Middle frontal gyrus (tissue), 1 donor: ENCODE data around the gene UBE2L6.

Source experiments
- DNase-seq: peaks from one replicate; pipeline ENCODE4 v3.0.0-alpha.2; 2015; ENCODE audit warnings: low spot score; ENCODE audit errors: extremely low spot score

UBE2L6 gene

DNA sequence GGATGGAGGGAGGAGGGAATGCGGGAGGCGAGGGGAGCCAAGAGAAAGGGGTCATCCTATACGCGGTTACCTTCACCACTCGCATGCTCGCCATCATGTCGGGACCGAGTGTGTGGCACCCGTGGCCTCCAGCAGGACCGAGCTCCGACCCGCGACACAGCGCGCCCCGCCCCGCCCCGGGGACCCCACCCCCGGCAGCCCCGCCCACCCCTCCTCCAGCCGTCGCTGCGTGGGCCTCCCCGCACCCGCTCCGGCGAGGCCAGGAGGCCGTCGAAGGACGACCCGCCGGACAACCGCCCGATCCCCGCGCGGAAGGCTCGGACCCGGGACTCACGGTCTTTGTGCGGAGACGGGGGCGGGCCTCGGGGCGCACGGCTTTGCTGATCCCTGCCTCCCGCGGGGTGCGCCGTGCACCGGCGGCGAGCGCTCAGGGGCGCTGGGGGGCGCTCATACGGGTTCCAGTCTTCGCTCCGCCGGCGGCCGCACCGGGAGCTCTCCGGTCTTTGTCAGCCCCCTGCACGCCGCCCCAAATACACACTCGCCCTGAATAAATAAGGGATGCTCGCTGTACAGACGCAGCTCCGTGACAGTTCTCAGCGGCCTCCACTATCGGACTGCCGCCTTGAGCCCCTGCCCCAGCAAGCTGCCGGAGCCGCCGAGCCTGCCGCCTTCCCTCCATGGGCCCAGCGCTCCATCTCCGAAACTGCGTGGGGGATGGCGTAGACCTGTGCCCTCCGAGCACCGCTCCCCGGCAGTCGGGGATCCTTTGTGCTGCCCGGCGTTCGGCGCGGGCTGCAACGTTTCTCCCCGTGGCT lies at the start of gene UBE2L6:
Gene UBE2L6, minus strand, starts transcription at position 158 of the 815 bp plus-strand sequence. Its CDS starts 61 bp downstream, at position 97.
- DNase-seq: peak; percentile 35

DNA sequence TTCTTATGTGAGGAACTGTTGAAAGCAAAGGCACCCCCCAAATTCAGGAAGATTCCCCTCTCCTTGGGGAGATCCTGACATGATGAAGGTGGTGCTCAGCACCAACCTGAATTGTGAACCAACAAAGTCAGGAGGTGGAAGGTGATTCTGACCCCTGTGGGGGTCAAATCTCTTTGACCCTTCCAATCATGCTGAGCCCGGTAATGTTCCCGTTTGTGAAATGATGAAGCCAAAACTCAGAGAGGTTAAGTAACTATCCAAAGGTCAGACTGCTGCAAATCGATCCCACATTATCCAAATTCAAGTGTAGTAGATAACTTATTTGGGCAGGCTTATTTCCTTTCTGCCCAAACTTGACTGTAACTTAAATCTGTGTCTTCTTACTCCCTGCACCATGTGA lies 49.1 kb upstream of the UBE2L6 start:
- DNase-seq: no peak

DNA sequence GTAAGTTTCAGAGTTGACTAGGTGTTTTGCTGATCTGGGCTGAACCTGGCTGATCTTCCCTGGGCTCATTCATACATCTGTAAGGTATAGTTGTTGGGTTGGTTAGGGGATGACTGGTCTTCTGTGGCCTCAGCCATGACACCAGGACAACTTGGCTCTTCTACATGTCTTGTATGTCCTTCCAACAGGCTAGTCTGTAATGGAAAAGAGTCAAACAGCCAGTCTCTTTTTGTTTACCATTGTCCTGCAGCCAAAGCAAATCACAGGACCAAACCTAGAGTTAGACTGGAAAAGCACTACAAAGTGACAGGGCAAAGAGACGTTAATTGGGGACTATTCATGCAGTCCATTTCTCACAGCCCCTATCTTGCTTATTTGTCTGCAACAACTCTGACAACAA lies 47.8 kb upstream of the UBE2L6 start:
- no peak for DNase-seq

DNA sequence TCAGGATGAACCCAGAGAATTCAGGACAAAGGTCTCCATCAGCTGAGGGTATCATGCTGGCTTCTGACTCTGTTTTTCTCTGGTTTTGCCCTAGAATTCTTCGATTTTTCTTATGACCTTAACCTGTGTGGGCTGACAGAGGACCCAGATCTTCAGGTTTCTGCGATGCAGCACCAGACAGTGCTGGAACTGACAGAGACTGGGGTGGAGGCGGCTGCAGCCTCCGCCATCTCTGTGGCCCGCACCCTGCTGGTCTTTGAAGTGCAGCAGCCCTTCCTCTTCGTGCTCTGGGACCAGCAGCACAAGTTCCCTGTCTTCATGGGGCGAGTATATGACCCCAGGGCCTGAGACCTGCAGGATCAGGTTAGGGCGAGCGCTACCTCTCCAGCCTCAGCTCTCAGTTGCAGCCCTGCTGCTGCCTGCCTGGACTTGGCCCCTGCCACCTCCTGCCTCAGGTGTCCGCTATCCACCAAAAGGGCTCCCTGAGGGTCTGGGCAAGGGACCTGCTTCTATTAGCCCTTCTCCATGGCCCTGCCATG lies 46.8 kb upstream of the UBE2L6 start:
- no peak for DNase-seq

DNA sequence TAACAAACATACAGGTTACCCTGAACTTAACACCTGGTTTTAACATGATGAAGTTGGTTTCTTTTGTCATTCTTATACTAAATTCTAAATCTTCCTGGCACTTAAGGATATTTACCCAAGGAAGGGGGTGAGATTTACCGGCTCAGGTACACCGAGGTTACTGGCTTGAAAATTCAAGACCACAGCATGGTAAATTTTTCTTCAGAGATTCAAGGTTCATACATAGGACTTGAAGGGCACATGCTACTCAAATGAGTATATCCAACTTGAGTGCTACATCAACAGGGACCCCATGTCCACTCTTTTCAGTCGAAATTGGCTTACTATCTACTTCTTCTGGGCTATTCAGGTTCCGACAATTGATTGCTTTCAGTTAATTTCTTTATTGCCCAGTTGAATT lies 42.7 kb upstream of the UBE2L6 start:
- DNase-seq: no peak

DNA sequence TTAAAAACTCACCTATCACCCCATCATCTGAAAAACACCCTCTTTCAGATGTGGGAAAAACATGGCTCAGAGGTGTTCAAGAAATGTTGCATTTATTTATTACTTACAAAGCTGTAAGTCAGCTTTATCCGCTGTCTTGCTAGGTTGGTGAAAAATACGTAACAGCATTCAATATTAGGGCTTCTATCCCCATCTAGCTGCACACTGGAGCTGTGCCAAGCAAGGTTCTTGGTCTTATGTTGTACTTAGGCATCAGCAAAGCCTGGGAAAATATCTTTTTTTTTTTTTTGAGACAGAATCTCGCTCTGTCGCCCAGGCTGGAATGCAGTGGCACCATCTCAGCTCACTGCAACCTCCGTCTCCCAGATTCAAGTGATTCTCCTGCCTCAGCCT lies 37.6 kb upstream of the UBE2L6 start:
- DNase-seq: no peak

DNA sequence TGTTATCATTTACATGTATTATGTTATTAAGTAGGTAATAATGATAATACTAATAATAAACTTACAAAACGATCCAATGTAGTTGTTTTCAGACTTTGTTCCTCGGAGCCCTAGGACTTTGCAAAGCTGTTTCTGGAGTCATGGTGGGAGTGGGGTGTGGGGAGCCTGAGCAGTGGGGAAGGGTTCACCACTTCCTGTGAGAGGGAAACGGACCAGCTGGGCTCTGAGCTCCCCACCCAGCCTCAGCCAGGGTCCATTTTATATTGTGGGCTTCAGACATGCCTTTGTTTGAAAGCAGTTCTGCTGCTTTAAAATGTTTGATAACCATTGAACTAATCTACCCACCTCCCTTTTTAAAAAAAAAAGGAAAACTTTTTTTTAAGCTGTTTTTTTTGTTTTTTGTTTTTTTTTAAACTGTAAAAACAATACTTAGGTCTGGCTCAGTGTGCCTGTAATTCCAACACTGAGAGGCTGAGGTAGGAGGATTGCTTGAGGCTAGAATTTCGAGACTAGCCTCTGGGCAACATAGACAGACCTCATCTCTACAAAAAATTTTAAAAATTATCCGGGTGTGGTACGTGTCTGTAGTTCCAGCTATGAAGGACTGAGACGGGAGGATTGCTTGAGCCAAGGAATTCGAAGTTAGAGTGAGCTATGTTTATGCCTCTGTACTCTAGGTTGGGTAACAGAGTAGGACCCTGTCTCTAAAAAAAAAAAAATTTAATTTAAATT lies 37.0 kb upstream of the UBE2L6 start:
- no peak for DNase-seq

DNA sequence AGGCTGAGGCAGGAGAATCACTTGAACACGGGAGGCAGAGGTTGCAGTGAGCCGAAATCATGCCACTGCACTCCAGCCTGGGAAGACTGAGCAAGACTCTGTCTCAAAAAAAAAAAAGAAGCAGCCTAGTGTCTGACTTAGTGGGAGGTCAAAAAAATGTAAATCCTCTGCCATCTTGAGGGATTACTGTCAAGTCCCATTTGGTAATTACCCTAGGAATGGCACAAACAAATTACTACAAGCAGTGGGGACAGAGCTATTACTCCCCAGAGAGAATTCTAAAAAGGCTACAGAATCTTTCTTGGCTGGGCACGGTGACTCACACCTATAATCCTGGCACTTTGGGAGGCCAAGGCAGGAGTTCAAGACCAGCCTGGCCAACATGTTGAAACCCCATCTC lies 33.8 kb upstream of the UBE2L6 start:
- DNase-seq: no peak

DNA sequence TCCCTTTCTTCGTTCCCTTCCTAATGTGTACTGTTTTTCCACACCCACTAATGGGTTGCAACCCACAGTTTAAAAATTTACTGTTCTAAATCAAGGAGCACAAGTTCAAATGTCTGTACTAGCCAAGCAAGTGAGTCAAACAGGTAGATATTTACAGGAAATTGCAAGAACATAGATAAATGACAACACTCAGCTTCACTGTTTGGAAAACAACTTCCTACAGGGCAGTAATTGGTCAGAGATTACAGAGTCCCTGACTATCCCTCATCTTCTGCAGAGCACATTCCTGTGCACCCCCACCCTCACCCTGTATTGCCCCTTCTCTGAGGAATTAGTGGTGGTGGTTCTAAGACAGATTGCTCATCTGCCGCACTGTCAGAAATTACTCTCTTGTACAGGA lies 31.9 kb upstream of the UBE2L6 start:
- DNase-seq: no peak

DNA sequence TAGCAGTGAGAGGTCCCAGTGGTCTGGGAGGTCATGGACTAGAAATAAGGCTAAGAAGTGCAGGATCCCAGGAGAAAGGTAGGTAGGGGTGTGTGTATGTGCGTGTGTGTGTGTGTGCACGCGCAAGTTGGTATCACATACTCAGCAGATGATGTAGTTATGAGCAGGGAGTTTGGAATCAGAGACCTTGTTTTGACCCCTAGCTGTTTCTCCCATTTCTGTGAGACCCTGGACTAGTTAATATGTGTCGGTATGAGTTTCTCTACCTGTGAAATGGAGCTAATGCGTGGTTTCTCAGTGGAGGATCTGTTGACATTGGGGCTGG lies 31.3 kb upstream of the UBE2L6 start:
- DNase-seq: no peak

DNA sequence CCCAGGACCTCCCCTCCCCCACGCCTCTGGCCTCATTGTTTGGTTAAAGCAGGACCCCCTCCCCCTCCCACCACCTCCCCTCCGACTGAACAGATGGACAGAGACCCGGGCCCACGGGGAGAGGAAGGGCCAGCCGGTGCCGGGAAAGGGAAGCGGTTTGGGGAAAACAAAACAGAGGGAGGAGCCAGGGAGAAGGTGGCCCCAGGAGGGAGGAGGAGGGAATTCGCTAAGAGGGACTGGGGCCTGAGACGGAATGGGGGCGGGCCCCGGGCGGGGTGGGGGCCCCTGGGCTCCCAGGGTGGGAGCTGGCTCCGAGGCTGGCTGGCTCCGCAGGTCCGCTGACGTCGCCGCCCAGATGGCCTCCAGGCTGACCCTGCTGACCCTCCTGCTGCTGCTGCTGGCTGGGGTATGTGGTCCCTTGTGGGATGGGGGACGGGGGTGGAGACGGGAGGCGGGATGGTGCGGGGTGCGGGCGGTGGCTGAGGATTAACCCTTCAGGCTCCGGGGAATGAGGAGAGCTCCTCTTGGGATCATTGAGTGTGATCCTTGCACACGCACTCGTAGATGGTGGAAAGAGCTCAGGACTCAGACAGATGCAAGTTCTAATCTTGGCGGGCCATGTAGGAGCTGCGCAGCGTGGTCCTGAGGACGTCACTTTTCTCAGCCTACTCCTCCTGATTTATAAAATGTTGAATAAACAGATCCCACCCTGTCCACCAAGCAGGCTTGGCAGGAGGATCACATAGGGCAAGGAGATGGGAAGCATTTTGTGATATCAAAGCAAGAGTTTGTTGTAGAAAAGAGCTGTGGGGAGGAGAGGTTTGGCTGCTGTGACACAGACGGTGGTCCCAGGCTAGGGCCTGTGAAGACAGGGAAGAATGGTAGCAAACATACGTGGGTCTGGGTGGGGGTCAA lies 30.7 kb upstream of the UBE2L6 start:
- DNase-seq: no peak

DNA sequence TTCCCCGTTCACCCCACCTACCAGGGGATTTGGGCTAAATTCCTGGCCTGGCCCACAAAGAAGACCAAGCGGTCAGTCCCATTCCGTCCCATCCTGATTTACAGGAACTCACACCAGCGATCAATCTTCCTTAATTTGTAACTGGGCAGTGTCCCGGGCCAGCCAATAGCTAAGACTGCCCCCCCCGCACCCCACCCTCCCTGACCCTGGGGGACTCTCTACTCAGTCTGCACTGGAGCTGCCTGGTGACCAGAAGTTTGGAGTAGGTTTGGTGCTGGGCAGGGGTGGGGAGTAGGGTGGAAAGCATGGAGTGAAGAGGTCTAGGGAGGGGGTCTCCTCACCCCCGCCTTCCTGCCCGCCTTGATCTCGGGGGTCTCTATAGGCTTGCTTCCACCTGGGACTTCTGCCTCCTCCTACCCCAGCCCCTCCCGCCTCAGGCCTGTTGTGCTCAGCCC lies 30.0 kb upstream of the UBE2L6 start, which contains the start of gene SERPING1:
Gene SERPING1, plus strand, starts transcription at position 225 of the 455 bp plus-strand sequence. CDS start 586 bp downstream, outside the sequence.
- DNase-seq: no peak

DNA sequence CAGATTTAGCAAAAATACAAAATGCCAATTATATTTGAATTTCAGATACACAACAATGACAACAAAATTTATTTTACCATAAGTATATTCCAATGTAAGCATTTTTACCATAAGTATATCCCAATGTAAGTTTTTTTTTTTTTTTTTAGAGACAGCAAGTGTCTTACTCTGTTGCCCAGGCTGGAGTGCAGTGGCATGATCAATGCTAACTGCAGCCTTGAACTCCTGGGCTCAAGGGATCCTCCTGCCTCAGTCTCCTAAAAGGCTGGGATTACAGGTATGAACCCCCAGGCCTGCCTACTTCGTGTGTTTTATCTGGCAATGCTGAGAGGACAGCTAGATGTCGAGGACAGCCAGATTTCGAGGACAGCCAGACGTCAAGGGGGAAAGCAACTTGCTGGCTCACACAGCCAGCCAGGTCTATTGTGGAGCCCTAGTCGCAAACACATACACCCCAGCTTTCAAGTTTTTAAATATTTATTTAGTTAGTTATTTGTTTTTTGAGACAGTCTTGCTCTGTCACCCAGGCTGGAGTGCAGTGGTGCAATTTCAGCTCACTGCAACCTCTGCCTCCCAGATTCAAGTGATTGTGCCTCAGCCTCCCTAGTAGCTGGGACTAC lies 28.9 kb upstream of the UBE2L6 start:
- no peak for DNase-seq

DNA sequence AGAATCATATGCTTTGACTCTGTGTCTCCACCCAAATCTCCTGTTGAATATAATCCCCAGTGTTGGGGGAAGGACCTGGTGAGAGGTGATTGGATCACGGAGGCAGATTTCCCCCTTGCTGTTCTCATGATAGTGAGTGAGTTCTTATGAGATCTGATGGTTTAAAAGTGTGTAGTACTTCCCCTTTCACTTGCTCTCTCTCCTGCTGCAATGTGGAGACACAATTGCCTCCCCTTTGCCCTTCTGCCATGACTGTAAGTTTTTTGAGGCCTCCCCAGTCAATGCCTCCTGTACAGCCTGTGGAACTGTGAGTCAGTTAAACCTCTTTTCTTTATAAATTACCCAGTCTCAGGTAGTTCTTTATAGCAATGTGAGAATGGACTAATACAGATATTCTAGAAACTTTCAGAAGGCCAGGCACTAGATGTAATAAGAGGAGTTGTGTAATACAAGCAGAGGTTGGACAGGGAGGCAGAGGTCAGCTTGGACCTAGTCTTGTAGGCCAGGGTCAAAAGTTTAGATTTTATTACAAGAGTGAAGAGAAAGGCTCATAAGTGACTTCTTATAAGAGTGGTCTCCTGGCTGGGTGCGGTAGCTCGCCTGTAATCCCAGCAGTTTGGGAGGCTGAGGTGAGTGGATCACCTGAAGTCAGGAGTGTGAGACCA lies 20.7 kb upstream of the UBE2L6 start:
- DNase-seq: no peak

DNA sequence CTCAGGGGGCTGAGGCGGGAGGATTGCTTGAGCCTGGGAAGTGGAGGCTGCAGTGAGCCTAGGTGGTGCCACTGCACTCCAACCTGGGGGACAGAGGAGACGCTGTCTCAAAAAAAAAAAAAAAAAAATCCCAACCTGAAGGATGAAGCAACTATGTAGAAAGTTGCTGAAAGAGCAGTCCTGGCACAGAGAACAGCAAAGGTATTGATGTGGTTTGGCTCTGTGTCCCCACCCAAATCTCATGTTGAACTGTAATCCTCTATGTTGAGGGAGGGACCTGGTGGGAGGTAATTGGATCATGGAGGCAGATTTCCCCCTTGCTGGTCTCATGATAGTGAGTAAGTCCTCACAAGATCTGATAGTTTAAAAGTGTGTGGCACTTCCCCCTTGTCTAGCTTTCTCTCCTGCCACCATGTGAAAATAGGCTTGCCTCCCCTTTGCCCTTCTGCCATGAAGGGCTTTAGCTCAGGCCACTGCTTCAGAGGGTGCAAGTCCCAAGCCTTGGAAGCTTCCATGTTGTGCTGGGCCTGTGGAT lies 19.3 kb upstream of the UBE2L6 start:
- no peak for DNase-seq

DNA sequence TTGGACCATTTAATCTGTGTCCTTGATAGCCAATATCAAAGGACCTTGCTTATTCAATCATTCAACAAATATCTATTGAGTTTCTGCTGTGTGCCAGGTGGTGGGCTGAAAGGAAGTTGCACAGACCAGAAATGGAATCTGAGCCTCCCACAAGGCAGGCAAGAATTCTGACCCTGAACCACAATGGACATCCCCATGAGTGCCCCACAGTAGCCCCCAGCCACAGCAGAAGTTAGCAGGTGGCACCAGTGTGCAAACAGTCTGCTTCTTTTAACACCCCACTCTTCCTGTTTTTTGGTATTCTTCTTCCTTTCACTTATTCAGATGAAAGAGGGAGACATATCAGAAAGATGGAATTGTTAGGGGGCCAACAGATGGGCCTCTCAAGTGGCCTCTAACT lies 17.8 kb upstream of the UBE2L6 start:
- no peak for DNase-seq

DNA sequence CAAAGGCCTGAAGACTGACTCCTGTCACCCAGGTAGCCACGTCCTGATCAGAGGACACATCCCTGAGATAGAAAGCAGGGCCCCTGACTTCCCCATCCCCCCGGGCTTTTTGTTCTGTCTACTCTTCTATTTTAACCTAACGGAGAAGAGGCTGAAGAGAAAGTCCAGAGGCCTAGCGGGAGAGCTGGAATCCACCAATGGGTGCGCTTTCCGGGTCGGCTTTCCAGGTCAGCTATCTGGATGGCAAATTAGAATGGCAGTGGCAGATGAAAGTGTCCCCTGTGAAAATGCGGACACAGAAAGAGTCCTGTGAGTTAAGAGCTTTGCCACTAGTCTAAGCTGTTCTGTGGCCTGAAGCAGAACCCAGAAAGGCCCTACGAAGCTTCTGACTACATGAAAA lies 16.9 kb upstream of the UBE2L6 start:
- no peak for DNase-seq

DNA sequence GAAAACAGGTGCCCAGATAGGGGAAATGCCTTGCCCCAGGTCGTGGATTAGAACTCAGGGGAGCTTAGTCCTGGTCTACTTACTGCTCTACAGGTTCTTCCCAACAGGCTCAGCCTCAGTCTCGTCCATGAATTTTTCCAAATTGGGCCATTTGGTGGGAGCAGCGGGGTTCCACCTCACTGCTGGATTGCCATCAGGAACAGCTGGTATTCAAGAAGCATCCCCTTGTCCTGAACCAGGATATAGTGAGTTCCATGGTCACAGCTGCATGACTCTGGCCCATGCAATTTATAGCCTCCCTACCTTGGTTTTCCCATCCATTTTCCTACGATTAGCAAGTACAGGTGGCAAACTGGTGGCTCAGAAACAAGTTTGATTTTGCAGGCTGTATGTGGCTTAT lies 6.6 kb upstream of the UBE2L6 start:
- no peak for DNase-seq

DNA sequence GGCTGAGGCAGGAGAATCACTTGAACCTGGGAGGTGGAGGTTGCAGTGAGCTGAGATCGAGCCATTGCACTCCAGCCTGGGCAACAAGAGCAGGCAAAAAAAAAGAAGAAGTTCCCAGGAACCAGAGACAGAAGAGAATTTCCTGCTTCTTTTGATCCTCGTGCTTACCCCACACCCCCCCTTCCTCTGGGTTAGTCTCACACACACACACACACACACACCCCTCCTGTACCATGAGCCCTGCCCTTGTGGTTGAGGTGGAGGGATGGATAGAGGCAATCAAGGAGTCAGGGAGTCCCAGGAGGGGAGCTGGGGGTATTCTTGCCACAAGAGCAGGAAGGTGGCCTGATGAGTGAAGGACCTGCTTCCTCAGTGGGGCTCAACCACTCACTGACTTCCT lies 4.1 kb upstream of the UBE2L6 start:
- no peak for DNase-seq

DNA sequence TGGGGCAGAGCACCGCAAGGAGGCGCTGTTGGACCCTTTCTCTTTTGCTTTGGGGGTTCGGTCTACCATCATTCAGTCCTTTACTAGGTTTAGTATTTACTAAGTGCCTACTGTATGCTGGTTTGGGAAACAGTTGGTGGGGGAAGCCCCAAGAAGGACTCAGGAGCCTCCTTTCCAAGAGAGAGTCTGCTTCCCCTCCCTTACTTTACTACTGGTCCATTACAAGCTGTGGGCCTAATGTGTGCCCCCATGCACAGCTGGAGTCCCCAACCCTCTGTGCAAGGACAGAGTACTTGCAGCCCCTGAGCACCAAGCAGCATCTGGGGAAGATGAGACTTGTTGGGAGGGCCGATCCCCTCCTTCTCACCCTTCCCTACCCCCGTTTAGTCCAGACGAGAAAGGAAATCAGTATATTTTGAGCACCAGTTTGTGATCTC lies 876 bp upstream of the UBE2L6 start:
- peak; percentile 53 for DNase-seq
